WTC11 (cell line): Measurements from ENCODE around the gene GCFC2.

ENCODE experiments used
- CREM ChIP-seq: sonication (generic); formaldehyde crosslinking; IDR thresholded peaks from 2 replicates; pipeline ENCODE4 v1.8.1; 2022; ENCODE audit warnings: mild to moderate bottlenecking, missing genetic modification reagents, moderate library complexity
- ETV6 ChIP-seq: sonication (generic); formaldehyde crosslinking; IDR thresholded peaks from 2 replicates; pipeline ENCODE4 v1.8.1; 2022; ENCODE audit warnings: mild to moderate bottlenecking, missing genetic modification reagents
- NR3C1 ChIP-seq: sonication (generic); formaldehyde crosslinking; conservative IDR thresholded peaks from 2 replicates; pipeline ENCODE4 v1.8.1; 2023; ENCODE audit warnings: low read depth, mild to moderate bottlenecking, missing genetic modification reagents

DNA sequence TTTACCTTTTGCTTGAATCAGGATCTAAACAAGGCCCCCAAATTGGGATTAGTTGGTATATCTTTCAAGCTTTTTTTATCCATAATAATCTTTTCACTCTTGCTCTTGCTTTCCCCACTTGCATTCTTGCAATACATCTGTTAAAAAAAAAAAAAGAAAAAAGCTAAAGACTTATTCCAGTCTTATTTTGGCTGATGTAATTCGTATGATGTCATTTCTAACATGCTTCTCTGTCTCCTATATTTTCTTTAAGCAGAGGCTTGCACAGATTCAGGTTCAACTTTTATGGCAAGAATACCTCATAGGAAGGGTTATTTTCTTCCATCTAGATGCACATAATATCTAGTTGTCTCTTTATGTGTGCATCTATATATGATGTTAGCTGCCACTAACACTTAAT is 9.8 kb upstream of the GCFC2 start:
- no peak for TF ChIP-seq ETV6 (CRISPR knock-in tag)
- TF ChIP-seq CREM (CRISPR knock-in tag), result no peak
- TF ChIP-seq NR3C1 (CRISPR knock-in tag), result no peak
